ENCODE data around the gene FOXA2.
"Not testable (repeated sequence)": the region's sequence is repeated elsewhere in the genome, so short reads cannot be mapped to it uniquely, and the experiment has no call there.

Gene FOXA2

GRCh38 chr20:22567944-22568871 is 16.2 kb downstream of the FOXA2 start:
- DNase-seq (ENCODE audit: low read depth) = no peak

- DNase-seq (ENCODE audit: low read depth) = no peak
These were observed 17.3 kb downstream of the FOXA2 start for GRCh38 chr20:22566876-22567658.

- DNase-seq (ENCODE audit: low read depth) = no peak
These were observed 21.1 kb downstream of the FOXA2 start for GRCh38 chr20:22563062-22563965.

DNA sequence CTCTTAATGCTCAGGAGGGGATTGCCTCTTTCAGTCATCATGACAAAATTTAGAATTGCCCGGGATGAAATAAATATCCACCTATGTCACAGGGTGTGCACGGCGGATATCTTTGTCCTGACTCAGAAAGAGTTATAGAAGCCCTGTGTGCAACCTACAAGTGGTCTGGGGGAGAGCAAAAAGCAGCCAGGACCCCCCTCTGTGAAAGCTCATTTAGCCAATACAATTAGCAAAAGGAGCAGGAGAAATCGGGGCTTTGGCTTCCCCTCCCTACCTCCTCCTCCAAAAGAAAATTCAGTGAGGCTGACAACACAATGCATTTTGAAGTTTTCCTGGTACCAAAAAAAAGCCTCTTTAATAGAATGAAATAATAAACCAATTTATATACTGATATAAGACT is 21.8 kb downstream of the FOXA2 start:
- no peak for DNase-seq (ENCODE audit: low read depth)

- no peak for DNase-seq (ENCODE audit: low read depth)
These were observed 22.3 kb downstream of the FOXA2 start for GRCh38 chr20:22561965-22562577.

GRCh38 chr20:22560817-22561216 is 23.6 kb downstream of the FOXA2 start:
- no peak for DNase-seq (ENCODE audit: low read depth)

DNA sequence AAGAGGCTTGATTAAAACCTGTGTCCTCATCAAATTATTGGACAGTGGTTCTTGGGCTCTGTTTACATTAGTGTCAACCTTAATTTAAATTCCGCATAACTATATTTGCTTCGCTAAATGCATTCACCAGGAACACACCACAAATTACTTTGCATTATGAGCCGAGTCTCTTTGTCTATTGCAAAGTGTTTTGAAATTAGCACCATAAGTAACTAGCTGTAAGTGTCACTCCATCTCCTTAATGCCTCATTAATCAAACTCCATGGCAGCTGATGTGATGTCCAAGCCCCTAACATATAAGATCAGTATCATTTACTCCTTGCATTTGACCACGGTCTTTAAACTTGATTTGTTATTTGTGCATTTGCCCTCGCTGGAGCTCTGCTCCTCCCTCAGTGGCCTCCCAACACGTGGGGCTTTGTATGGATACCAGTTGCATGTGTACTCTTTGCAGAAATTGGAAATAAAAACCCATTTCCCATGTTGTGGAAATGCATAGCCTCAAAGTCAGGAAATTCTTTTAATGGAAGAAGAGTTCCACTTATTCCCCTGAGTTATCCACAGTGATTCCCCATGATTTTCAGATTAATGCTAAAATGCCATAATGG is 24.6 kb downstream of the FOXA2 start:
- DNase-seq (ENCODE audit: low read depth) = no peak

DNA sequence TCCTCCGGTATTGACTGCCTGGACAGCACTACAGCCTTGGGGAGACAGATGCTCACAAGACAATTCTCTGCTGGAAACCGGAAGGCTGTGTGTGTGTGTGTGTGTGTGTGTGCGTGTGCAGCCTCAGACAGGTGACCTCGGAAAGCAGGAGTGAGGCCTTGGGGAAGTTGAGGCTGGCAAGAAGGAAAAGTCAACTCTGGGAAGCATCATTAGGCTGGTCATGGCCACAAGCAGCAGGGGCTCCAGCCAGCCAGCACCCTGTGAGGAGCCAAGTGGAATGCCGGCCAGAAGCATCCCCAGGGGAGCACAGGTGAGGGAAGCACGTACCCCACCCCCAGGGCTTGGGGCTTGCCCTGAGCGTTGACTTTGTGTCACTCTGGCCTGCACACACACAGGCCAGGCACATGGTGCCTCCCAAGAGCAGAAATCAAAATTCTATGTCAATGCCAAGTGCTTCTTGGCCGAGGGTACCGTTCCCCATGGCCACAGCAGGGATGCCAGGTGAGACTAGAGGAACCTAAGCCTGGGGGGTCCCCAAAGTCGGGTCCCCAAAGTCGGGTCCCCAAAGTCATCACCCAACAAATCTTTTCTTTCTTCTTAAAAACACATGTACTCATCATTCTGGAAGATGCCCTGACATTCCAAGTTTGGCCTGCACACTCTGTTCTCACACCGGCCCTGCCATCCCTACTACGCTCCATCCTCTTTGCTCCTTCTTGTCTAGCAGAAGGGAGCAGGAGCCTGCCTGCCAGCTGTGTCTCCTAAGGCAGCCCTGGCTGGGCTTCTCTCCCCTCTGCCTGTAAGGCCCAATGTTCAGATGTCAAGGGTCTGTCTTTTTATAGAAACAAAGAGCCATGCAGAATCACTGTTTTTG is 26.7 kb downstream of the FOXA2 start:
- no peak for DNase-seq (ENCODE audit: low read depth)

GRCh38 chr20:22556565-22557056 is 27.8 kb downstream of the FOXA2 start:
- no peak for DNase-seq (ENCODE audit: low read depth)

- no peak for DNase-seq (ENCODE audit: low read depth)
These were observed 28.4 kb downstream of the FOXA2 start for GRCh38 chr20:22555791-22556564.

- DNase-seq (ENCODE audit: low read depth) = no peak
These were observed 30.0 kb downstream of the FOXA2 start for GRCh38 chr20:22554391-22554790.

DNA sequence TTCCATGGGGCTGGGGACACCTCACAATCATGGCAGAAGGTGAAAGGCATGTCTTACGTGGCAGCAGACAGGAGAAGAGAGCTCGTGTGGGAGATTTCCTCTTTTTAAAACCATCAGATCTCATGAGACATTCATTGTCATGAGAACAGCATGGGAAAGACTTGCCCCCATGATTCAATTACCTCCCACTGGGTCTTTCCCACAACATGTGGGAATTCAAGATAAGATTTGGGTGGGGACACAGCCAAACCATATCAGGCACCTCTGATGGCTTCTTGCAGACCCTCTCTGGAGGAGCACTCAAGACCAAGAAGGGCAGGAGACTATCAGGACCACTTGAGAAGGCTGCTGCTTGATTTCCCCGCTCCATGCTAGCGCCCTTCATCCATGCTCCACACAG is 33.9 kb downstream of the FOXA2 start:
- not testable (repeated sequence) for DNase-seq (ENCODE audit: low read depth)

DNA sequence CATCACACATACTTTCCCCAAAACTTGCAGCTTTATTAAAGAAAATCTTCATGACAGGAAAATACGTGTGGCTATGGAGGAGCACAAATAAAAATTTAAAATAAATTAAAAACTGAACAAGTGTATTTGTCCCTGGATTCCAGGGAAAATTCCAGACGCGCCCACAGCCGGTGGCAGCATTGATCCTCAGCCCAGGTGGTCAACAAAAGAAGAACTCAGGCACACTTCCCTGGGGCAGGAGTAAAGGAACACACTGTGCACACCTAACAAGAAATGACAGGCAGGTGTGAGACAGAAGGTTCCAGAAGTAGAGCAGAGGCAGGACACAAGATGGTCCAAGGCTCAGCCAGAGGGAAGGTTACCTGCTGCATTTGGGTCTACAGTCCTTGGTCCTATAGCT is 36.3 kb downstream of the FOXA2 start:
- no peak for DNase-seq (ENCODE audit: low read depth)

GRCh38 chr20:22546344-22546743 is 38.0 kb downstream of the FOXA2 start:
- DNase-seq (ENCODE audit: low read depth) = no peak

DNA sequence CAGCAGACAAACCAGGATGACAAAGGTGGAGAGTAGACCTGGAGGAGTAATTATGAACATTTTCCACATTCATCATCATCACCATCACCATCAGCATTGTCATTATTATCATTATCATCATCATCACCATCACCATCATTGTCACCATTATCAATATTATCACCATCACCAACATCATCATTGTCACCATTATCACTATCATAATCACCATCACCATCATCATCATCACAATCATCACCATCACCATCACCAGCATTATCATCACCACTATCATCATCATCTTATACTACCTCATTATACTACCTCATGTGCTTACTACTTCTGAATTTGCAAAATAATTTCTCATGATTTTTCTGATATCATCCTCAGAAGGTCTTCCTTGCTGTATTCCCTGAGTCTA is 39.3 kb downstream of the FOXA2 start:
- DNase-seq (ENCODE audit: low read depth) = no peak

GRCh38 chr20:22544462-22544861 is 39.9 kb downstream of the FOXA2 start:
- no peak for DNase-seq (ENCODE audit: low read depth)

DNA sequence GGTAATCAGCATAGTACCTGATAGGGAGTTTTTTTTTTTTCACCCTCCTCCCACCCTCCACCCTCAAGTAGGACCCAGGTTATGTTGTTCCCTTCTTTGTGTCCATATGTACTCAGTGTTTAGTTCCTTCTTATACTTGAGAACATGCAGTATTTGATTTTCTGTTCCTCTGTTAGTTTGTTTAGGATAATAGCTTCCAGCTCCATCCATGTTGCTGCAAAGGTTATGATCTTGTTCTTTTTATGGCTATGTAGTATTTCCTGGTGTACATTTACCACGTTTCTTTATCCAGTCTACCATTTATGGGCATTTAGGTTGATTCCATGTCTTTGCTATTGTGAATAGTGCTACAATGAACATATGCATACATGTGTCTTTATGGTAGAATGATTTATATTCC is 41.9 kb downstream of the FOXA2 start:
- no peak for DNase-seq (ENCODE audit: low read depth)

- DNase-seq (ENCODE audit: low read depth) = no peak
These were observed 43.5 kb downstream of the FOXA2 start for GRCh38 chr20:22540832-22541231.
